GM19043 (cell line): ENCODE measurements around the gene PEAK3.

ENCODE experiments used
- ATAC-seq: cut with Tn5 transposase; IDR thresholded peaks from one replicate; pipeline ENCODE4 v1.9.1; 2021; ENCODE audit warnings: low read depth; ENCODE audit not compliant: unreplicated experiment

Gene PEAK3

DNA sequence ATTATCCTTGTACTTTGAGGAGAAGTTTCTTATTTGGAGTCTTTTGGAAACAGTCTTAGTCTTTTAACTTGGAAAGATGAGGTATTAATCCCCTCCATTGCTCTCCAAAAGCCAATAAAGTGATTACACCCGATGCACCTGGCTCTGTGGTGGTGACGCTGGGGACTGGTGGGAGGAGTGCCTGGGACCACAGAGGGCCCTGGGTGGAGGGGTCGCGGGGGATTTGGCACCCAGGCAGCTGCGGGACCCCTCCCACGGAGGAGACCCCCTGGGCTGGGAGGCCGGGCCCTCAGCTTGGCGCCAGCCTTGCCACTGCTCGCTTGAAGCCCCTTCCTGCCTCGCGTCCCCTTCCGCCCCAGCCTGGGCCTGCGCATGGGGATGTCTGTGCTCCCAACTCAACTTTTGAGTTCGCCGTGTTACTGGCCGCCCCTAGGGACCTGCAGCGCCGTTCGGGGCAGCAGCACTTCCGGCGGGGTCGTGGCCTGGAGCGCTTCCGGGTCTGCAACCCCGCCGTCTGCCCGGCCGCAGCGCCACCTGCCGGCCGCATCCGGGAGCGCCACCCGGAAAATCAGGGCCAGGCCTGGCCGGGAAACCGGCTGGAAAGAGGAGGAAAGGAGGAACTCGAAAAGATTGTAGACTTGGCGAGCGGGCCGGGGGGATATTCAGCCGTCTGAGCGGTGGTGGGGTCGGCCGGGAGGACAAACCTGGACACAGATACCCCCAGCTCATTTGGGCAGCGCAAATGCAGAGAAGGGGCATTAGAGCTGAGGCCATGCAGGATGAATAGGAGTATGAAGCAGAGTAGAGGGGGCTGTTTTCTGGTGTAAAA is 8.4 kb downstream of the PEAK3 start:
- no peak for ATAC-seq

DNA sequence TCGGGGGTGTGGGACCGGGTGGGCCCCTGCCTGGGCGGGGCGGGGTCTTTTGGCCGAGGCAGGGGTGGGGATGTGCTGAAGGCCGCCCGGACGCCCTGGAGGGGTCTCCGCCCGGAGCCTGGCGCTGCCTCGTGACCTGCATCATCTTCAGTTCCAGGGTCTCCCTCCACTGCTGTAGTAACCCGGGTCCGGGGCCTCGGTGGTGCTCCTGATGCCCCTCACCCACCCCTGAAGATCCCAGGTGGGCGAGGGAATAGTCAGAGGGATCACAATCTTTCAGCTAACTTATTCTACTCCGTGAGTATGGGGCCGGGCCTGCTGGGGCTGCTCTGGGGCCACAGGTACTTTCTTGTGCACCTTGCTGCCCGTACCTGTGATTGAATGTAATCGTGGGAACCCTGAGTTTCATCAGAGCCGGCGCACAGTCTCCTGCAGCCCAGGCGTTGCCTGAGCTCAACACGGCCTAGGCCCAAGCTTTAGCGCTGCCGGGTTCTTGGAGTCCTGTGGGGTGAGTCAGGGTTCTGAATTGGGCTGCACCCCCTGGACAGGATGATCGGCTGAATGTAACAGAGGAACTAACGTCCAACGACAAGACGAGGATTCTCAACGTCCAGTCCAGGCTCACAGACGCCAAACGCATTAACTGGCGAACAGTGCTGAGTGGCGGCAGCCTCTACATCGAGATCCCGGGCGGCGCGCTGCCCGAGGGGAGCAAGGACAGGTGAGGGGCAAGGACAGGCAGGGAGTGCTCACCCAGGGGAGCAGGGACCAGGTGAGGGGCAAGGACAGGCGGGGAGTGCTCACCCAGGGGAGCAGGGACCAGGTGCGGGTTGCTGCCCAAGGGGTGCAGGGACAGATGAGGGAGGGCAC is 10.5 kb downstream of the PEAK3 start:
- ATAC-seq, result no peak

DNA sequence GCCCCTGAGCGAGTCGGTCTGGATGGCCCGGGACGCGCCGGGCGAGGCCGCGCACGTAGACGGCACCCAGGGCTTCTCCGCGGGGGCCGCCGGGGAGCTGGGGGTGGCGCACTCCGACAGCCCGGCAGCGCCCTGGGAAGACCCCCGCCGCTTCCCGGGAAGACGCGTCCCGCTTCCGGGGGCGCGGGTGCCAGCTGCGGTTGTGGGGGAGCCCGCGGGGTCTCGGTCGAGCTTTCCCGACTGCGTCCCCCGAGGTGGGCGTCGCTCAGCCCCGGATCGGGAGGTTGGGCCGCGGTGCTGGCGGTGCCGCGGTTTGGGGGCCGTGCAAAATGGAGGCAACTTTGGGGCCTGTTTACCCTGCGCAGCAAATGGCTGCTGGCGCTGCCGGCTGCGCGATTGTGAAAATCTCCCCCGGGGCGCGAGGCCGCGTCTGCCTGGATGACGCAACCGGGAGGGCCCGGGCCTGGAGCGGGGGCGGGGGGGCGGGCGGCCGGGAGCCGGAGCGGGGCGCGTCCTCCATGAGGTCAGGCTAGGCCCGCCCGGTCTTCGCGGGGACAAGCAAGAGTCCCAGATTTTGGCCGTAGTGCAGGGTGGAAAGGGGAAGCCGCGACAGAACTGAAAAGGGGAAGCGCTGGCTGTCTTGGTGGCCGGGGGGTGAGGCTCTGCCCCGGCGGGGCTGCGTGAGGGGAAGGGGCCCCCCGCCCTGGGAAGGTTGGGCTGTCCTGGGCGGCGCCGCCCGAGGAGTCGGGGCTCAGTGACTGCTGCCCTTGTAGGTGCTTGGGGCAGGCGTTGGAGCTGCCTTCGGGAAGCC is 11.3 kb downstream of the PEAK3 start:
- ATAC-seq, result no peak

DNA sequence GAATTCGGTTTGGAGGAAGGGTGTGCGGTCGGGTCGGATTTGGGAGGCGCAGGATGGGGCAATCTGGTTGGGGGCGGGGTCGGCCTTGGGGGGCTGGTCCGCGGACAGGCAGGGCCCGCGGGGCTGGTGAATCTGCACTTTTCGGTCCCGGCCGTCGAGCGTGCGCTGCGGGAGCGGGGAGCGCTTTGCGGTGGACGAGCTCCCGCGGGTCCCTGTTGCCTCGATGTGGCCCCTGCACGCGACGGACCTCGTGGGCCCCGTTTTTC is 11.9 kb downstream of the PEAK3 start:
- ATAC-seq, result no peak

DNA sequence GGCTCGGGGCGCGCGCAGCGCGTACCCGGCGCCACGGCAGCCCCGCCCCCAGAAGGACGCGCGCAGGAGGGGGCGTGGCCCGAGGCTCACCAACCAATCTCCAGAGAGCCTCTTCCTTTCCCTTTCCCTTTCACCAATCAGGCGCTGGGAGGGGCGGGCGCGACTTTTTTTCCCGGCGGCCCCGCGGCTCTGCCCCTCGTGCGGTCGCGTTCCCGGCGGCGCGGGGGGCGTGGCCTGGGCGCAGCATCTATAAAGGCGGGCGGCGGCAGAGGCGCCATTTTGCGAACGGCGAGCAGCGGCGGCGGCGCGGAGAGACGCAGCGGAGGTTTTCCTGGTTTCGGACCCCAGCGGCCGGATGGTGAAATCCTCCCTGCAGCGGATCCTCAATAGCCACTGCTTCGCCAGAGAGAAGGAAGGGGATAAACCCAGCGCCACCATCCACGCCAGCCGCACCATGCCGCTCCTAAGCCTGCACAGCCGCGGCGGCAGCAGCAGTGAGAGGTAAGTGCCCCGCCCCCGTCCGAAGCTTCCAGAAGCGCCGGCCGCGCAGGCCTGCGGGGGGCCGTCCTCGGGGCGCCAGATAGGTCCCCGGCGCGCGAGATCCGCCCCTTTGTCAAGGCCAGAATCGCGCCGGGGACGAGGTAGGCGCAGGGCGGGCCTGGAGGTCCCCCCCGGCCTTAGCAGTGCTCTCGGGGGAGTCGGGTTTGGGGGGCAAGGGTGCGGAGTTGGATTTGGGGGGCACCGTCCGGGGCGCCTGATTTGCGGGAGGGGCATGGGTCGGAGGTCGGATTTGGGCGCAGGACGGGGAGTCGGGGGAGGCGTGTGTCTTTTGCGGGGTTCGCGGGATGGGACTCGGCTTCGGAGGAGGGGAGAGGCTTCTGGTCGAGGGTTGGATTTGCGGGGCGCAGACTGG is 12.5 kb downstream of the PEAK3 start:
- no peak for ATAC-seq

DNA sequence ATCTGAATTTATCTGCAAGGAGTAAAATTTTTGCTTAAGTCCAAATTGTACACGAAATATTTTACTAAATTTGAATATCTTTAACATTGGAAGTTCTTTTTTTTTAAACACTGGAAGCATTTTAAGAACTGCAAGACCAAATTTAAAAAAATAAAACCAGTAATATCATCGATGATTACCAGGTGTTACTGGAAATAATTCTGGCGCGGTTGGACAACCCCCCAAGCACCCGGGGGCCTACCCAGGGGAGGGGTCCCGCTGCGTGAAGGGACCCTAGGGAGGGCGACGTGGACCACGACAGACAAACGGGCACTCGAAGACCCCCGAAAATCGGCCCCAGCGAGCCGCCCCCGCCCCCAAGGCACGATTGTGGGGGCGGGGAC is 13.1 kb downstream of the PEAK3 start:
- no peak for ATAC-seq

DNA sequence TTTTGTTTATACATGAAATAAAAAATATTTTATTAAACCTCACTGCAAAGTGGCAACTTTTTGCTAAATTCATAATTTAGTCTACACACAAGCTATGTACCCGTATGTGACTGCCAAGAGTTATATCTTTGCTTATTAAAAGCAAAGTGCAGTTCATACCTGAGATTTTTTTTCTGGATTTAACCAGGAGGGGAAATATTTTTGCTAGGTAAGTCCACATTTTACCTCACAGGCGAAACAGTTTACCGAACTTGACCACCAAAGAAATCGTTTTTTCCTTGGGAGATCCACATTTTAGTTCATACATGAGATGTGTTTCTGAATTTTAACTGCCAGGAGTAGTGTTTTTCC is 13.5 kb downstream of the PEAK3 start:
- ATAC-seq, result no peak

DNA sequence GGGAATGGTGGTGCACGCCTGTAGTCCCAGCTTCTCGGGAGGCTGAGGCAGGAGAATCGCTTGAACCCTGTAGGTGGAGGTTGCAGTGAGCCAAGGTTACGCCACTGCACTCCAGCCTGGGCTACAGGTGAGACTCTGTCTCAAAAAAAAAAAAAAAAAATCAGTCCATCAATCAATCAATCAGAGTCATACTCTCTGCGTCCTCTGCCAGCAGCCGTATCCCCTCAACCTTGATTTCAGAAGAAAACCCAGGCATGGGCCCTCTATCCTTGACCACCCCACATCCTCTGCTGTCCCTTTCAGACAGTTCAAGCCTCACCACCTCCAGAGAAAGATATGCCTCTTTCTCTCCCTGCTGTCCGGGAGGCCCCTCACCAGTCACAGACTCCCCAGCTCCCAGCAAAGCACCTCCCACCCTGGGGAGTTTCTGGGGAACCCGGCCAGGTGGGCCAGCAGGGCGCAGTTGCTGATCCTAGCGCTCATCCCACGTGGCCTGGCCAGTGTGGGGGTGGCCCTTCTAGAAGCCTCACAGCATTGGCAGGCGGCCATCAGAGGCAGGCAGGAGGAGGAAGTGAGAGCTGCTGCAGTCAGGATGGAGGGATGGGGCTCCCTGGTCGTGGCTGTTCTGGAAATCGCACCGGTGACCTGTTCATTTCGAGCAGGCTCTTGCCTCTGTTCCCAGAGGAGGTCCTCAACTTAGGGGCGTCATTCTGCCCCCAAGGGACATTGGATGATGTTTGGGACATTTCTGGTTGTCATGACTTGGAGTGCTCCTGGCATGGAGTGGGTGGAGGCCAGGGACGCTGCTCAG is 15.6 kb downstream of the PEAK3 start:
- ATAC-seq, result no peak

DNA sequence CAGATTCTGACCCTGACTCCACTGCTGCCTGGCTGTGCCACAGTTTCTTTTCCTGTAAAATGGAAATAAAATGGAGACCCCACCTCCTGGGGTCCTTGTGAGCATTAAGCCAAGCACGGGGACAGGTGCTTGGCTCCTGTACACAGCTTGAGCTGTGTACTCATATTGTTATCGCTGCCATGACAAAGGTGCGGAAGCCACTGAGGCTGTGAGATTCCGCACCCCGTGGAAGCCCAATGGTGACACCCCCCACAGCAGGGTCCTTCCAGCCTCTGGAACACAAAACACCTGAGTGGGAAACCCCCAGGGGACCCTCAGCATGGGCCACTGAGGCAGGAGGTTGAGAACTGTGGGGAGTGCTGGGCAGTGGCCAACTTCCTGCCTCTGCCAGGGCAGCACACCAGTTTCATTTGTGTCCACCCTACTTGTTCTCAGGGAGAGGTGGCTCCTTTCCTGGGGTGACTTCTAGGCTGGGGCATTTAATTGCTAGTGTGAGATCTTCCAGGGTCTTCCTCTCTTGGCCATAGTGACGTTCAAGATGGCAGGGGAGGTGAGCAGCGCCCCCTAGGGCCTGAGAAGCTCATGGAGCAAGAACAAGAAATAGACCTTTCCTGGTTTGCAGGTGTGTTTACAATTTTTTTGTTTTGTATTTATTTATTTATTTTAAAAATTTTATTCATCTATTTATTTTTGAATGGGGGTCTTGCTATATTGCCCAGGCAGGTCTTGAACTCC is 20.4 kb downstream of the PEAK3 start:
- no peak for ATAC-seq

DNA sequence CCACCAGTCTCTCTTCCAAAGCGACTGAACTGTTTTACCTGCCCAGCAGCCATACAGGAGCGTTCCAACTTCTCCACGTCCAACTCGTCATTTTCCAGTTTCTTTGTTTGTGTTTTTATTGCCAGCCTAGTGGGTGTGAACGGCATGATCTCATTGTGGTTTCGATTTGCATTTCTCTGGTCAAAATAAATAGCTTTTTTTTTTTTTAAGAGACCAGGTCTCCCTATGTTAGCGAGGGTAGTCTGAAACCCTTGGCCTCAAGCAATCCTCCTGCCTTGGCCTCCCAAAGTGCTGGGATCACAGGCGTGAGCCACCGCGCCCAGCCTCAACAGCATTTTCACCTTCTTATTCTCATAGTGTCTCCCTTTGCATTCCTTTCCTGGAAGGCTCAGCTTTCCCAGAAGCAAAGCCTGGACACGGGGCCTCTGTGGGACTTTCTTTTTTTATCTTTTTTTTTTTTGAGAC is 21.6 kb downstream of the PEAK3 start:
- ATAC-seq, result no peak

DNA sequence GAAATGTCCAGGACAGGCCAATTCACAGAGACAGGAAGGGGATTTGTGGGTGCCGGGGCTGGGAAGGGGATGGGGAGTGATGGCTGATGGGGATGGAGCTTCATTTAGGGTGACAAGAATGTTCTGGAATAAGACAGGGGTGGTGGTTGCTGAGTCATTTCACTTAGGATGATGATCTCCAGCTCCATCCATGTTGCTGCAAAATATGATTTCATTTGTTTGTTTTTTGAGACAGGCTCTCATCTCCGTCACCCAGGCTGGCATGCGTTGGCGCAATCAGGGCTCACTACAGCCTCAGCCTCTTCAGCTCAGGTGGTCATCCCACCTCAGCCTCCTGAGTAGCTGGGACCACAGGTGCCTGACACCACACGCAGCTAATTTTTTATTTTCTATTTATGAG is 22.6 kb downstream of the PEAK3 start:
- ATAC-seq, result no peak

DNA sequence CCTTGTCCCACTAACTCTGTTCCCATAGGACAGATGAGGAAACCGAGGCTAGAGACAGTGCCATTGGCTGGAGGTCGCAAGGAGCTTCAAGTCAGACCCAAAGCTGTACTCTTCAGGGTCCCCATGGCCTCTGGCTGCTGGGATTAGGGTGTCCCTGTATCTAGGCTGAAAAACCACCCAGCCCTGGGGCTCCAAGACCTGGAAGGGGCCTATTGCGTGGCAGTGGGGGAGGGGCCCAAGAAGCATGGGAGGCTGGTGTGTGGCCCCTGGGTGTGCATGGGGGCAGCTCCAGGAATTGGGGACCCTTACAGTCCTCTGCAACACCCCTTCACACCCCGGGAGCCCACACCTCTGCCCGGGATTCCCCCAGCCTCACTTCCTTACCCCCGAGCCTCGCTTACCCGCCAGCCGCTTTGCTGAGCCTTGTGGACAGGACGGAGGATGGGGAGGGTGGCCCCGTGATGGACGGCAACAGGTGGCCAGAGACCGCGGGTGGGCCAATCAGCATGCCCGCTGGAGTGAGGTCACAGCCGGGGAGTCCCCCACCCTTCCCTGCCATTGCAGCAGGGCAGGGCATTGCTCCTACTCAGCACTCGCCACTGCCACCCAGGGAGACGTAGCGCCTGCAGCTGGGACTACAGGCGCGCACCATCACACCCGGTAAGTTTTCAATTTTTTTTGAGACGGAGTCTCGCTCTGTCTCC is 25.8 kb downstream of the PEAK3 start, which contains the start of gene JSRP1:
JSRP1 (minus strand) TSS at position 436 of the 704 bp plus-strand sequence. CDS start 1,103 bp downstream, outside the sequence.
- ATAC-seq, result no peak

DNA sequence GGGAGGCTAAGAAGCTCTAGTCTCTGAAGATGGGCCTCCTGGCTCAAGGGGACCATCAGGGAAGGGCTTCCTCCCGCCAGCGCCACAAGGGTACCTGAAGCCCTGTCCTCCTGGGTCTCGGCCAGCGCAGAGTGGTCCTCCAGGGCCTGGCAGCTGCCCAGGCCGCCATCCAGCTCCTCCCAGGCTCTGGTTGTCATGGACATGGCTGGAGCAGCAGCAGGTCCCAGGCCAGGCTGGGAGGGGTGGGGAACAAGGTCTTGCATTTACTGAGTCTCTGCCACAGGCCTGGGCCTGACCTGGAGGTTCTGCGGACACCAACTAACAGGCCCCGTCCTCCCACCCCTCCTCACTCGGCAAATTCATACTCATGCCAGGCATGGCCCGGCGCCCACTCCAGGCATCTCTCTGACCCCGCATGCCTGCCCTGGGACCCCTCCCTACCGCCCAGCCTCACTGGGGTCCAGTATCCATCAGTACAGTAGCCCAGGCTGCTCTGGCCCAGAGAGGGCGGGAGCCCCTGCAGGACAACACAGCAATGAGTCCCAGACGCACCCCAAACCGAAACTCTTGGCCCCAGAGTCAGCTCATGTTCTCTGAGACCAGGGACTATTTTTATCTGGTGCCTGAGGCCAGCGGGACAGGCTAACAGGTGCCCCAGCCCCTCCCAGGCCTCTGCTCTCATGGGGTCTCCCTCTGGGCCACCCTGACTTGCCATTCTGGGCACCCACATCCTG is 26.7 kb downstream of the PEAK3 start:
- ATAC-seq, result no peak

DNA sequence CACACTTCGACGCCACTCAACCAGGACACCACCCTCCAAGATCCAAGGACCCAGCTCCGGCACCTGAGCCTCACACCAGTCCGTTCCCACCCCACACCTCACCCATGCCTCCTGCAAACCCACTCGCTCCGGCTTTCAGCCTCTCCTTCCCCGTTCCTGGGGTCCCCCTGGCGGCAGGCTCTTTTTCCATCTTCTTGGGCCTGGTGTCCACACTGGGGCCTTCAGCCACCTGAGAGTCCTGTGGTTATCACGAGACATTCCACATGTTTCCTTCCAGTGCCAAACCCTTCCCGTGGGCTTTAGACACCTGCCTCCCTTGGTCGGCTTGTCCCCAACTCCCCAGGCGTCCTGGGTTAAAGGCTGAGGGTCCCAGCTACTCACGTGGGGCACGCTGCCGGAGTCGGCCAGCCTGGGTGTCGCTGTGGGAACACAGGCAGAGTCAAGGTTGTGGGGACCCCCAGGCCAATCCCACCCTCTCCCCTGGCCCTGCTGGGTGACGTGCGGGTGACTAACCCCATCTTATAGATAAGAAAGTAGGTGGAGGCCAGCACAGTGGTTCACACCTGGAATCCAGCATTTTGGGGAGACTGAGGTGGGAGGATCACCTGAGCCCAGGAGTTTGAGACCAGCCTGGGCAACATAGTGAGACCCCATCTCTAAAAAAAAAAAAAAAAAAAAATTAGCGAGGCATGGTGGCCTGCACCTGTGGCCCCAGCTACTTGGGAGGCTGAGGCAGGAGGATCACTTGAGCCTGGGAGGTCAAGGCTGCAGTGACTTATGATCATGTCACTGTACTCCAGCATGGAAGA is 27.7 kb downstream of the PEAK3 start:
- ATAC-seq, result no peak

DNA sequence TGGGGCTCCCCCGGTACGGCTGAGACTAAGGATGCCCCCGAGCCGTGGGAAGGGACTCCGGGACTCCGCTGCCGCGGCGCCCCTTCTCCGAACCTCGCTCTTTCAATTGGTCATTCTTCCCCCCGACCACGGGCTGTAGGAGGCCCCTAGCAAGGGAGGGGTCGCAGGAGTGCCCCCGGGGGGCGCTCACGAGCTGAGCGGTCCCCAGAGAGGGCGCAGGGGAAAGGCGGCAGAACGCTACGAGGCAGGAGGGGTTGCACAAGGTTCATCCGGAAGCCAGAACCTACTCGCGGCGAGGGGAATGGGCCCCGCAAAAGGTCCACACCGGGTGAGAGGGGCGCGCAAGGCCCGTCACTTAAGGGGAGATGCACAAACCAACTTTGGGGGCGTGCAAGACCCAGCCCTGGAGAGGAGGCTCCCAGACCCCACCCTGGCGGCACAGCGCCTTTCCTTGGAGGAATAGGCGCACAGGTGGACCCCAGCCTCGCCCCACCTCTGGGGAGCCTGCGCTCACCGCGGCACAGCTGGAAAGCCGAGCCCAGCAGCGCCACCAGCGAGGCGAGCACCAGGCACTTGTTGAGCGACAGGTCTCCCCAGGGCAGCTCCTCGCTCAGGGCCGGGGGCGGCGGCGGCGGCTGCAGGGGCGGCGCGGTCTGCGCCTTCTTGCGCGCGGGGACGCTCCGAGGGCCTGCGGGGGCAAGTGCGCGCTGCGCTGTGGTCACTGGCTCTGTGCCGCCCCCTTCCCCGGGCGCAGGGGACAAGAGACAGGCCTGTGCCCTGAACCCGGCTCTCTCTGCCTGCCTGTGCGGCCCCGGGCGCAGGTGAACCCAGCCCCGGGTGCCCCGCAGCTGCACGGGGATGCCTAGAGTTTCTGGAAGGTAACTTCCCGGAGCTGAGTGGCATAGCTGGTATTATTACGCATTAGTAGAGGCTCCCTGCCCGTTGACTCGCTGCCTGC is 28.6 kb downstream of the PEAK3 start:
- no peak for ATAC-seq

DNA sequence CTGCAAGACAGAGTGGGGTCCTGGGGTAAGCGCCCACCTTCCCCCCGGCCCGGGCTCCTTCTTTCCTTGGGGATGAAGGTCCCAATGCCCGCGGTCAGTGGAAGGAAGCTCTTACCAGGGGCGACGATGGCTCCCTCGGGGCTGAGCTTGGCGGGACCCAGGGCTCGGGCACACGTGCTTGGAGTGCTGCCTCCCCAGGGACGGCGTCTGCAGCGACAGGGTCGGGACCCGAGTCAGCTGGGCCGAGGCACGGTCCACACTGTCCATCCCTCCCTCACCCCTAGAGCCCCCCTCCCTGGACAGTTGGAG is 29.2 kb downstream of the PEAK3 start:
- no peak for ATAC-seq
